ENCODE measurements around the gene SOX12. TPM values are rescaled to one million over a fixed set of nuclear protein-coding genes. Genes with fewer than 3 reads are reported as not detected.

The SOX12 gene
- total RNA-seq, 1 donor: 7.7 TPM

DNA sequence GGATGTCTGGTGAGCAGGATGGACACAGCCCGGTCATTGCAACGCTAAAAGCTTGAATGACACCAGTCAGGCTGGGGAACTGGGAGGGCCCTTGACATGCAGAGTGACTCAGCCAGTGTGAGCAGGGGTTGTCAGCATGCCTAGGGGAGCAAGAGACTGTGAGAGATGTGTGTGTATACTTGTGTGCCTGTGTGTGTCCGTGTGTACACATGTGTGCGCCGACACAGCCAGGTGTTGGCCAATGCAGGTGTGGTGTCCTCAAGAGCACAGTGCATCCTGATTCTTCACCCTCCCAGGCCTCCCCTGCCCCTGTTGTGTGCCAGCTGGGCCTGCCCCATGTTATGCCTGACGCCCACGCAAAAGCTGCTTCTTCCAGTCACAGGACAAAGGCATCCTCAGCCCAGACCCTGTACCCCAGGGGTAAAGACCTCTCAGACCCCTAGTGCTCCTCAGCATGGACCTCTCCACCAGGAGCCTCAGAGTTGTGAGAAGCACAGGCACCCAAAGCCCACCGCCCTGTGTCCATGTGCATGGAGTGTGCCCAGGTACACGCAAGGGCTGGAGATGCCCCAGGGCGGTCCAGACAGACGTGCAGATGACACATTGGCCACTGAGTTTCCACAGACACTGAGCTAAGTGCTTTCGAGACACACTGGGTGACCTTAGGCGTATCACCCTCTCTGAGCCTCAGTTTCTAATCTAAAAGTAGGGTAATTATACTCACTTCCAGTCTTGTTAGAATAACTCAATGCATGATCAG lies 38.1 kb downstream of the SOX12 start:
- TF ChIP-seq, protein P1, sequence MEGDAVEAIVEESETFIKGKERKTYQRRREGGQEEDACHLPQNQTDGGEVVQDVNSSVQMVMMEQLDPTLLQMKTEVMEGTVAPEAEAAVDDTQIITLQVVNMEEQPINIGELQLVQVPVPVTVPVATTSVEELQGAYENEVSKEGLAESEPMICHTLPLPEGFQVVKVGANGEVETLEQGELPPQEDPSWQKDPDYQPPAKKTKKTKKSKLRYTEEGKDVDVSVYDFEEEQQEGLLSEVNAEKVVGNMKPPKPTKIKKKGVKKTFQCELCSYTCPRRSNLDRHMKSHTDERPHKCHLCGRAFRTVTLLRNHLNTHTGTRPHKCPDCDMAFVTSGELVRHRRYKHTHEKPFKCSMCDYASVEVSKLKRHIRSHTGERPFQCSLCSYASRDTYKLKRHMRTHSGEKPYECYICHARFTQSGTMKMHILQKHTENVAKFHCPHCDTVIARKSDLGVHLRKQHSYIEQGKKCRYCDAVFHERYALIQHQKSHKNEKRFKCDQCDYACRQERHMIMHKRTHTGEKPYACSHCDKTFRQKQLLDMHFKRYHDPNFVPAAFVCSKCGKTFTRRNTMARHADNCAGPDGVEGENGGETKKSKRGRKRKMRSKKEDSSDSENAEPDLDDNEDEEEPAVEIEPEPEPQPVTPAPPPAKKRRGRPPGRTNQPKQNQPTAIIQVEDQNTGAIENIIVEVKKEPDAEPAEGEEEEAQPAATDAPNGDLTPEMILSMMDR (IDR thresholded peaks at IDR 0.05; ENCODE audit: insufficient read depth, low read length): no peak
- no peak for DNase-seq (ENCODE audit: low read depth)
- H3K4me3 ChIP-seq (ENCODE audit: low read depth, low read length): no peak overlapping the region

DNA sequence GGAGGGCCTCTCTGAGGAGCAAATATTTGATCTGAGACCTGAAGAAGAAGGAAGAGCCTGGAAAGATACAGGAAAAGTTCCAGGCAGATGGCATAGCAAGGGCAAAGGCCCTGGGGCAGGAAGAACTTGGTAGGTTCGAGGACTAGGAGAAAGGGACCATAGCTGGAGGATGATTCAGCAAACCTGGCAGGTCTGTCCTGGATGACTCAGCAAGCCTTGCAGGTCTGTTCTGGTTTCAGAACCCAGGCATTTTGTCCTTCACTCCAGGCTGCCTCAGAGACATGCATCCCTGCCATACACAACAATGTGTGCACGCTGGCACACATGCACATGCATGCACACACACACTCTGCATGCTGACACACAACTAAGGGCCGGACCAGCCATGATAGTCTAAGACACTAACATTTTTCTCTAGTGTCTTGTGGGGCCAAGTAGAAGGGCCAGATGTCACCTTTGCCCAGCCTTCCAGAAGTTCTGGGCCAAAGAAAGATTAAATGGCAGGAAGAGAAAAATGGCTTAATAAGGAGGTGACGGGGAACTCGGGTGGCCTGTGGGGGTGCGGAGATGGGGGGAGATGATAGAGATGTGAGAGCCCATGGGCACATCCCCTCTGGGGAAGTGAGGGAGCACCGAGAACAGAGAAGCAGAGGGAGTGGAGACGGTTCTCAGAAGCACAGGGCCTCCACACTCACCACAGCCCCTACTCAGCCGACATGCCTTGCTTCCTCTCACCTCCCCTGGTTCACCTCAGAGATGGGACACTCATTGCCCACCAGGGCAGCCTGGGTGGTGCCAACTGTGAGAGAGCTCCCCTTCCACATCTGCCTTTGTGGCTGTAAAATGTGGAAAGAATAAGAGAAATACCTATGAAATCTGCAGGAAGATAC lies 39.8 kb downstream of the SOX12 start:
- peak; percentile 48 for DNase-seq (ENCODE audit: low read depth)
- TF ChIP-seq, protein P1 (IDR thresholded peaks at IDR 0.05; ENCODE audit: insufficient read depth, low read length): no peak
- H3K4me3 ChIP-seq (ENCODE audit: low read depth, low read length): no peak overlapping the region

DNA sequence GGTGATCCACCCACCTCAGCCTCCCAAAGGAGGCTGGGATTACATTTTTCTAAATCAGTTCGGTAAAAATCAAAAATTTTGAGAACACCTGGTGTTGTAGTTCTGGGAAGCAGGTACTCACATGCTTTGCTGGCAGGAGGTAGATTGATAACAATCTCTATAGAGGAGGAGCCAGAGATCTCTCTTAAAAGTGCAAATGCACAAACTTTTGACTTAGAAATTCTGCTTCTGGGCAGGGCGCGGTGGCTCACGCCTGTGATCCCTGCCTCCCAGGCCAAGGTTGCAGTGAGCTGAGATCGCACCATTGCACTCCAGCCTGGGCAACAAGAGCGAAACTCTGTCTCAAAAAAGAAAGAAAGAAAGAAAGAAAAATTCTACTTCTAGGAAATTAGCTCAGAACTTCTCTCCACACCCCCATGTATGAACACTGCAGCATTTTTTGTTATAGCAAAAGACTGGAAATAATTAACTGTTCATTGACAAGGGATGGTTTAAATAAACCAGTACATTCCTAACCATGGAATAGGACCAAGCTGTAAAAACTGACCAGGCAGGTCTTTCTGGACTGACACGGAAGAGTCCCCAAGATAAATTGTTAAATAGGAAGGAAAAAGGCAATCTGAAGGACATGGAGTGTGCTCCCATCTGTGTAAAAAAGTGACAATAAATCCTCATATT lies 40.8 kb downstream of the SOX12 start:
- no peak overlapping the region for H3K4me3 ChIP-seq (ENCODE audit: low read depth, low read length)
- DNase-seq (ENCODE audit: low read depth): no peak
- TF ChIP-seq, protein P1 (IDR thresholded peaks at IDR 0.05; ENCODE audit: insufficient read depth, low read length): no peak

DNA sequence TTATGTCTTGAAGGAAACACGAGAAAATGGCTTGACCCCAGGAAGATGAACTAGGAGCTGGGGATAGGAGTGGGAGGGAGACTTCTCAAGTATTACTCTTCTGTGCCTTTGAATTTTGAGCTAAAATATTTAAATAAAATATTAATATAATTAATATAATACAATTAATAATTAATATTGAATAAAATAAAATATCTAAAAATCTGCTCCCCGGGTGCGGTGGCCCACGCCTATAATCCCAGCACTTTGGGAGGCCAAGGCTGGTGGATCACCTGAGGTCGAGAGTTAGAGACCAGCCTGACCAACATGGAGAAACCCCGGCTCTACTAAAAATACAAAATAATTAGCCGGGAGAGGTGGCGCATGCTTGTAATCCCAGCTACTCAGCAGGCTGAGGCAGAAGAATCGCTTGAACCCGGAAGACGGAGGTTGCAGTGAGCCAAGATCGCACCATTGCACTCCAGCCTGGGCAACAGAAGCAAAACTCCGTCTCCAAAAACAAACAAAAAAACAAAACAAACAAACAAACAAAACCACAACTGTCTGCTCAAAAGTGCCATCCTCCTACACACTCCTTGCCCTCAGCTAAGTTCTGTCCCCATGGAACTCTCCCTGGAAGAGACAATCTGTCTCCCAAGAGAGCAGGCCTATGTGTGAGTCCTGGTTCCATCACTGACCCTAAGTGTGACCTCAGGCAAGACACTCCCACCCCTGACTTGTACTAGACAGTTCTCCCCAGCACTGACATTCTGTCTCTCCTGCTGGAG lies 41.5 kb downstream of the SOX12 start:
- DNase-seq (ENCODE audit: low read depth): no peak
- H3K4me3 ChIP-seq (ENCODE audit: low read depth, low read length): no peak overlapping the region
- TF ChIP-seq, protein P1 (IDR thresholded peaks at IDR 0.05; ENCODE audit: insufficient read depth, low read length): no peak

DNA sequence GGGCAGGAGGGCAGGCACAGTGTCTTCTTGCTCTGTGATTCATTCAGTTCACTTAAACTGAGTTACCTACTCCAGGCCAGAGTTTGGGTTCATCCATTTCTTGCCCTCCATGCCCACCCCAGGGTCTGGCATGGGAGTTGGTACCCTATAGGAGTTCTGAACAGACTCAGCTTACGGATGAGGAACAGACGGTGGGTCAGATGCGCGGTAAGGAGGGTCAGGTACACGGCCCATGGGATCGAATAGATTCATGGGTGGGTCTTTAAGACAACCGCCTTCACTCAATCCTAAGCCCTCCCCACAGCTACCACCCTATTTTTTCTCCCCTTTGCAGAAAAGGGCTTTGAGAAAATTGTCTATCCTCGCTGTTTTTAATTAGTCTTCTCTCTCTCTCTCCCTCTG lies 42.1 kb downstream of the SOX12 start:
- no peak for DNase-seq (ENCODE audit: low read depth)
- no peak overlapping the region for H3K4me3 ChIP-seq (ENCODE audit: low read depth, low read length)
- TF ChIP-seq, protein P1 (IDR thresholded peaks at IDR 0.05; ENCODE audit: insufficient read depth, low read length): no peak

DNA sequence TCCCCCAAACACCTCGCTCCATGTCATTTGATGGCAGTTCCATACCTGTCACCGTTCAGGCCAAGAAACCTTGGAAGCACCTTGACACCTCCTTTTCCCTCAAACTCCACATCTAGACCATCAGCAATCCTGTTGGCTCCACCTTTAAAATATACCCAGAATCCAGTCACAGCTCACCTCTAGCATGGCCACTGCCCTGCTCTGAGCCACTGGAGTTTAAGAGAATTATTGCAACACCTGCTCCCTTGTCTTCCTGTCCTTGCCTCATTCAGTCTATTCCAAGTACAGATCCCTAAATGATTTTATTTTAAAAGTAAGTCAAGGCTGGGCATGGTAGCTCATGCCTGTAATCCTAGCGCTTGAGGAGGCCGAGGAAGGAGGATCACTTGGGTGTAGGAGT lies 43.6 kb downstream of the SOX12 start:
- no peak for DNase-seq (ENCODE audit: low read depth)
- TF ChIP-seq, protein P1 (IDR thresholded peaks at IDR 0.05; ENCODE audit: insufficient read depth, low read length): no peak
- no peak overlapping the region for H3K4me3 ChIP-seq (ENCODE audit: low read depth, low read length)
